T follicular helper cell (primary cell): ENCODE data around the gene PDZD2.

Experiments used
- DNase-seq: peaks from one replicate; pipeline ENCODE4 v3.0.0-alpha.2; 2020; ENCODE audit warnings: low read depth

PDZD2 gene

GRCh38 chr5:31867219-31867618 is 228.3 kb downstream of the PDZD2 start:
- no peak for DNase-seq

DNA sequence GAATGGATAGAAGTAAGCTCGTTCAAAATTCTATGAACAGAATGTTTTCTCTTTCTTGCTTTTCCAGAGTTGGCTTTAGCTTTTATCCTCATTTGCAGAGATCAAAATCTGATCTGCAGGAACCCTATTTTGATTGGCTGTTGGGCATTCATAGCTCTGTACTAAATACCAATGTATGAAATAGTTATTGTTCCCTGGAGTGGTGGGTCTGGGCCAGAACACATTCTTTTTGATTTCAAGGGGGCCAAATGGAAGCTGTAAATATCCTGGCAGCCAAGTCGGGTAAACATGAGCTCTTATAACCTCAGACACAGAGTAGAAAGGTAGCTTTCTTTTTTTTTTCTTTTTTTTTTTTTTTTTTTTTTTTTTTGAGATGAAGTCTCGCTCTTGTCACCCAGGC is 241.5 kb downstream of the PDZD2 start:
- no peak for DNase-seq

DNA sequence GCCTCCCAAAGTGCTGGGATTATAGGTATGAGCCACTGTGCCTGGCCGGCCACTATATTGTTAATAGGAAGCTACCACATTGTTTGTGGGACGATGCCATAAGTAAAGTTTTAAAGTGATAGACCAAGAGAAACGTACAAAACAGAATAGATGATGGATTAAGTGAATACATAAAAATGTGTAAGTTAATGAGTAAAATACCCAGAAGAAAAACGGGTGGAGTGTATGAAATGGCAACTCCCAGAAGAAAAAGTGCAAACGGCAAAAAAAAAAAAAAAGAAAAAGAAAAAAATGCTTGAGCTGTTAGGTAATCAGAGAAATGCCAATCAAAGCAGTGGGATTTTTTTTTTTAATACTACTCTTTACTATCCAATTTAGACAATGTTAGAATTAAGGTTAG is 246.0 kb downstream of the PDZD2 start:
- no peak for DNase-seq

DNA sequence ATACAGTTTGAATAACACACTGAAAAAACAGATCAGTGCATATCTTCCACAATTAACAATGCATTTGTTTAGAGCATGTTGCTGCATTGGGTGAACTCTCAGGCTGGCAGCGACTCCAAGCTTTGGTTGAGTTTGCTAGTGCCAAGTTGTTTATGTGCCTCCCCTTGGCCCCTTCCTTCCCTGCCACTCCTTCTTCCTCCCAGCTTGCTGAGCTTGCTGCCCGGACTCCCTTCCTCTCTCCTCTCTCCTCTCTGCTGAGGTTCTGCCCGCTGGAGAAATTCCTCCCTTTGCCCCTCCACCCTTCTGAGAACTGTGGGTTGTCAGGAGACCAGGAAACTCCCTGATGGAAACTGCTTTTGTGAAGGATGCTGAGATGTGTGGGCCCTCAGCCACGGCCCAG is 247.3 kb downstream of the PDZD2 start:
- no peak for DNase-seq

GRCh38 chr5:31887556-31887955 is 248.6 kb downstream of the PDZD2 start:
- no peak for DNase-seq

GRCh38 chr5:31888564-31888963 is 249.6 kb downstream of the PDZD2 start:
- DNase-seq = no peak

GRCh38 chr5:31889001-31889561 is 250.2 kb downstream of the PDZD2 start:
- DNase-seq = no peak

- DNase-seq = no peak
These were observed 251.1 kb downstream of the PDZD2 start for GRCh38 chr5:31890046-31890445.

GRCh38 chr5:31894141-31894540 is 255.2 kb downstream of the PDZD2 start:
- no peak for DNase-seq

DNA sequence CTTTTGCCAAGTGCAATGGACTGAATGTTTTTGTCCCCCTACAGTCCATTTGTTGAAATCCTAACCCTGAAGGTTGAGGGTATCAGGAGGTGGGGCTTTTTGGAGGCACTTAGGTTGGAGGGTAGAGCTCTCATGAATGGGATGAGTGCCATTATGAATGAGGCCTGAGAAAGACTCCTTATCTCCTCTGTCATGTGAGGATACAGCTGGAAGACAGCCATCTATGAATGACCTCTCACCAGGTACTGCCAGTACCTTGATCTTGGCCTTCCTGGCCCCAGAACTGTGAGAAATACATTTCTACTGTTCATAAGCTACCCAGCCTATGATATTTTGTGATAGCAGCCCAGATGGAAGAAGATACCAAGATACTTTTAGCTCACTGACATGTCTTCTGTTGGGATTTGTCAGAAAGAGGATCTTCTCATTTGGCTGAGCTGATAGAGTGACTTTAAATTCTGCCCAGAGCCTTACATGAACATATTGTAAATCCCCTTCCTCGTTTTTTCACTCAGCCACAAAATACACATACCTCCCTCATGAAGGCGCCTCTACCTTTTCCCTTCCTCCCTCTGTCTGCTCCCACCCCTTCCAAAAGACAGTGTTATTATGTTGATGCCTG is 256.4 kb downstream of the PDZD2 start:
- DNase-seq = no peak

- no peak for DNase-seq
These were observed 259.2 kb downstream of the PDZD2 start for GRCh38 chr5:31898036-31898632.

GRCh38 chr5:31900296-31900865 is 261.4 kb downstream of the PDZD2 start:
- DNase-seq = no peak

- DNase-seq = no peak
These were observed 263.0 kb downstream of the PDZD2 start for GRCh38 chr5:31901807-31902530.

DNA sequence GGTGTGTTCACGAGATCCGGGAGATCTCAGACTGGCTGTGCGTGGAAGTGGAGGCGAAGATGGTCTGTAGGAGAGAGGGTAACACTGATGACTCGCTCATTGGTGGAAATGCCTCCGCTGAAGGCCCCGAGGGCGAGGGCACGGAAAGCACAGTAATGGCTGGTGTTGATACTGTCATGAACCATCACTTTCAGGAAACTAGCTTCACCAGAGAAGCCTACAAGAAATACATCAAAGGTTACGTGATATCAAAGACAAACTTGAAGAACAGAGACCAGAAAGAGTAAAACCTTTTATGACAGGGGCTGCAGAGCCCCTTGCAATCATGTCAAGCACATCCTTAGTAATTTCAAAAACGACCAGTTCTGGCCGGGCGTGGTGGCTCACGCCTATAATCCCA is 269.5 kb downstream of the PDZD2 start:
- DNase-seq = no peak

DNA sequence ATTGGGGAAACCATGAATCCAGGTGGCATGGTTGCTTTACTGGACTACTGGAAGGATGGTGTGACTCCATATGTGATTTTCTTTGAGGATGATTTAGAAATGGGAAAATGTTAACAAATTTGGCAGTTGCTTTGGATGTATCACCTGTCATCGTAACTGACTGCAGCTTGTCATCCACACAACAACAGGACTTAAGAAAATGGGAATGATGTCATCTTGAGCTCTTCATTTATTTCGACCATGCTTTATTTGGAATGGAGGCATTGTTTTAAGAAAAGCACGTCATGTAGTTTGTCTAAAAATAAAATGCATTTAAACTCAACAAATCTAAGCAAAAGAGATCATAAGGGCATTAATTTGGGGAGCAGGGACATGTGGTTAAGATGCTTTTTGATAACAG is 270.1 kb downstream of the PDZD2 start:
- DNase-seq = no peak

DNA sequence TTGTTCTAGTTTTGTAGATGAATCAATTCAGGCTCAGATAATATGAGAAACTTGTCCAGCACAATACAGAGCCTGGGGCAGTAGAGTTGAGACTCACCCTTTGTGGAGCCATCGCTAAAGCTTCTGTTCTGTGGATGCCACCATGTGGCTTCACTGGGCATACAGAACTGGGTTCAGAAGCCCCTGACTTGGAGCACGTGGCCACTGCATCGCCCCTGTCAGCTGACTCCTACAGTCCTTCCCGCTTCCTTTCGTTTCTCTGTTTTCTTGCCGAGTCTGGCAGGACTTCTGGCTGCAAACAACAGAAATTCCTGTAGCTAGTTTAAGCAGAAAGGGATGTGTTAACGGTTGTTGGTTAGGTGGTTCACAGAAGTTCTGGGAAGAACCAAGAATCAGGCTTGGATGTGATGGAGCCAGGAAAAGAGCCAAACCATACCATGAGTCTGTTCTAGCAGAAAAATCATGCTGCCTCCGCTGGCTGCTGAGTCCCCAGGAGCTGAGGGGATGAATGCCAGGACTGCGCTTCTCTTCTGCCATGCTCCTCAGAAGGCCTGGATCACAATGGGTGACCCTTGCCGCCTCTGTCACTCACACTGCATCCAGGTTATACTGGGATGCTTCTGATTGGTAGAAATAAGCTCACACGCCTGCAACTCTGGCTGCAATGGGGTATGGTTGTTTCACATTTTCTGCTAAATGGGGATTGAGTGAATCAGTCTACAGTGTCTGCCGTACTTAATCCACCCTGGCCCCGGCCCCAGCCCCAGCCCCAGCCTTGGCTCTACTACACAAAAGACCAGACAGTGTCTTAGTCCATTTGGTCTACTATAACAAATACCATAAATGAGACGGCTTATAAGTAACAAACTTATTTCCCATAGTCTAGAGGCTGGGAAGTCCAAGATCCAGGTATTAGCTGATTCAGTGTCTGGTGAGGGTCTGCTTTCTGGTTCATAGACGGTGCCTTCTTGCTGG is 272.6 kb downstream of the PDZD2 start:
- DNase-seq = no peak

DNA sequence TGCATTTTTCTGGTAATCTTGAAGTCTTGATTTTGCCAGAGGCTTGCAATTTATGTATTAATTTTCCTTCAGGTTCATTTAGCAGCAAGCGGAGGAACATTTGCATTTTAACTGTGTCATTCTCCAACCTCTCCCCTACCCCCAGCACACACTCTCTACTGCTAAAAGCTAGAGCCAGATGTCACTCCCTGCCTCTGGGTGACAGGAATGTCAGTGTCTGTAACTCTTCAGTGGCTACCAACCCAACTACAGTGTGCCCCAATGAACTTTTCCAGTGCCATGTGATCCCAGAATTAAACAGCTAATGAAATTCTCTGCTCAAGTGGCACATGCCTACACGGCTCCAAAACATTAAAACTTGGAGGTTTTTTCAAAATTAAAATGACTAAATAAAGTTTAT is 274.9 kb downstream of the PDZD2 start:
- no peak for DNase-seq

GRCh38 chr5:31916327-31916726 is 277.4 kb downstream of the PDZD2 start:
- DNase-seq = no peak

GRCh38 chr5:31918739-31919138 is 279.8 kb downstream of the PDZD2 start:
- no peak for DNase-seq

DNA sequence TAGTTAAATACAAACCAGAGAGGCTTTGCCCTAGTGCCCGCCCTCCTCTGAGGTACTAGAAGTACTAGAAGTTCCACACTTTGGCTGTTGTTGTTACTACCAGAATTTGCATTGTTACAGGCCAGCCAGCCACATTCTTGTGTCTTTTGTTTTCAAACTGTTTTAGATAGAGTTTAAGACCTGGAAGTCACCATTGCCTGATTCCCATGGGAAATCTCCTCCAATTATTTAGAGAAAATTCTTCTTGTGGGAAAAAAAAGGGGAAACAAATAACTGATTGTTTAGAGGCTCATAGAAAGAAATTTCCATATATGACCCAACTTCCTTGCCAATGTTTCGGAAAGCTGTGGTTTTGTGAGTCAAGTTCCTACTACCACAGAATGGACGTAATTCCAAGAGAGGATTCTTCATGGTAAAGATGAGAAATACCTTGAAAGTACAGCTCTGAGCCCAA is 282.9 kb downstream of the PDZD2 start:
- DNase-seq = no peak

GRCh38 chr5:31924005-31924404 is 285.1 kb downstream of the PDZD2 start:
- no peak for DNase-seq

- DNase-seq = no peak
These were observed 292.9 kb downstream of the PDZD2 start for GRCh38 chr5:31931874-31932273.
